HG02759 (cell line): ENCODE data around the gene TSEN54.
"Not testable (repeated sequence)": the region's sequence is repeated elsewhere in the genome, so short reads cannot be mapped to it uniquely, and the experiment has no call there.

ENCODE experiments used
- ATAC-seq: cut with Tn5 transposase; IDR thresholded peaks from one replicate; pipeline ENCODE4 v1.9.1; 2021; ENCODE audit warnings: mild to moderate bottlenecking, moderate library complexity; ENCODE audit not compliant: unreplicated experiment

TSEN54 gene

GRCh38 chr17:75515496-75516254, 653 bp upstream of the TSEN54 start, which contains the start of gene CASKIN2:
TSS of gene CASKIN2 (minus strand) at chr17:75515537. CDS start at chr17:75513804, 1,733 bp downstream.
- ATAC-seq: peak; percentile 51

GRCh38 chr17:75516619-75517296, 430 bp downstream of the TSEN54 start:
- peak; percentile 24 for ATAC-seq

GRCh38 chr17:75517297-75517865, 1.1 kb downstream of the TSEN54 start:
- ATAC-seq: no peak

GRCh38 chr17:75518201-75518600, 1.9 kb downstream of the TSEN54 start:
- ATAC-seq: no peak

- no peak for ATAC-seq
Measured at GRCh38 chr17:75518983-75519537, 2.7 kb downstream of the TSEN54 start.

GRCh38 chr17:75520413-75520812, 4.1 kb downstream of the TSEN54 start:
- not testable (repeated sequence) for ATAC-seq

- ATAC-seq: no peak
Measured at GRCh38 chr17:75521290-75521689, 5.0 kb downstream of the TSEN54 start.

GRCh38 chr17:75521951-75522727, 5.8 kb downstream of the TSEN54 start:
- ATAC-seq: no peak

GRCh38 chr17:75523647-75524046, 7.3 kb downstream of the TSEN54 start:
- no peak for ATAC-seq

- ATAC-seq: no peak
Measured at GRCh38 chr17:75524269-75524969, 8.1 kb downstream of the TSEN54 start.

GRCh38 chr17:75524970-75525805, 8.9 kb downstream of the TSEN54 start, which contains the start of gene LLGL2:
TSS of gene LLGL2 (plus strand) at chr17:75525697. CDS start at chr17:75543427, 17,730 bp downstream.
- ATAC-seq: peak; percentile 84

- peak; percentile 9 for ATAC-seq
Measured at GRCh38 chr17:75525806-75526554, 9.7 kb downstream of the TSEN54 start.

- no peak for ATAC-seq
Measured at GRCh38 chr17:75526555-75527270, 10.4 kb downstream of the TSEN54 start.

GRCh38 chr17:75530837-75531720, 14.8 kb downstream of the TSEN54 start:
- no peak for ATAC-seq

- ATAC-seq: no peak
Measured at GRCh38 chr17:75531721-75532072, 15.4 kb downstream of the TSEN54 start.

GRCh38 chr17:75535119-75535537, 18.8 kb downstream of the TSEN54 start:
- no peak for ATAC-seq

GRCh38 chr17:75535871-75536270, 19.5 kb downstream of the TSEN54 start:
- ATAC-seq: no peak
